22Rv1 (cell line): ENCODE results near the gene ASXL1.

Experiments
- H3K27ac ChIP-seq: fragments of 450-650 bp; 2 replicates; pipeline ENCODE4 v1.5.1; 2017
- ZFX ChIP-seq: fragments of 450-650 bp; IDR thresholded peaks from 2 replicates; pipeline ENCODE4 v1.6.1; 2017; ENCODE audit warnings: antibody characterized with exemption, borderline replicate concordance
- TF ChIP-seq, protein P1 (sequence below): fragments of 450-650 bp; IDR thresholded peaks from 2 replicates; pipeline ENCODE4 v1.5.1; 2017; ENCODE audit warnings: mild to moderate bottlenecking

Gene ASXL1

GRCh38 chr20:32416206-32416605, 58.1 kb downstream of the ASXL1 start:
- H3K27ac ChIP-seq = no peak overlapping the region
- TF ChIP-seq, protein P1, sequence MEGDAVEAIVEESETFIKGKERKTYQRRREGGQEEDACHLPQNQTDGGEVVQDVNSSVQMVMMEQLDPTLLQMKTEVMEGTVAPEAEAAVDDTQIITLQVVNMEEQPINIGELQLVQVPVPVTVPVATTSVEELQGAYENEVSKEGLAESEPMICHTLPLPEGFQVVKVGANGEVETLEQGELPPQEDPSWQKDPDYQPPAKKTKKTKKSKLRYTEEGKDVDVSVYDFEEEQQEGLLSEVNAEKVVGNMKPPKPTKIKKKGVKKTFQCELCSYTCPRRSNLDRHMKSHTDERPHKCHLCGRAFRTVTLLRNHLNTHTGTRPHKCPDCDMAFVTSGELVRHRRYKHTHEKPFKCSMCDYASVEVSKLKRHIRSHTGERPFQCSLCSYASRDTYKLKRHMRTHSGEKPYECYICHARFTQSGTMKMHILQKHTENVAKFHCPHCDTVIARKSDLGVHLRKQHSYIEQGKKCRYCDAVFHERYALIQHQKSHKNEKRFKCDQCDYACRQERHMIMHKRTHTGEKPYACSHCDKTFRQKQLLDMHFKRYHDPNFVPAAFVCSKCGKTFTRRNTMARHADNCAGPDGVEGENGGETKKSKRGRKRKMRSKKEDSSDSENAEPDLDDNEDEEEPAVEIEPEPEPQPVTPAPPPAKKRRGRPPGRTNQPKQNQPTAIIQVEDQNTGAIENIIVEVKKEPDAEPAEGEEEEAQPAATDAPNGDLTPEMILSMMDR = no peak
- TF ChIP-seq ZFX = no peak

DNA sequence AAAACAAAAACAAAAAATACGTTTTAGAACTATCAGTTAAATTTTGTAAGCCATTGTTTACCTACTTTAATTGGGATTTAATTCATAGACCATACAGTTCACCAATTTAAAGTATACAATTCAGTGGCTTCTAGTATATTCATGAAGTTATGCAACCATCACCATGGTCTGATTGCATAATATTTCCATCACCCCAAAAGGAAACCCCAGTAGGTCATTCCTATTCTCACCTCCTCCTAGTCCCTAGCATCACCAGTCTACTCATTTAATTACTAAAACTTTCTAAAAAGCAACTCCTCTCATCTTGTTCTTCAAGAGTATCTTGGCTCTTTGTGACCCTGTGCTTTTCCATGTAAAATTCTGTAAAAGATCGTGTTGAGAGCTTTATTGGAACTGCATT, 60.2 kb downstream of the ASXL1 start:
- no peak overlapping the region for H3K27ac ChIP-seq
- TF ChIP-seq, protein P1 = no peak
- TF ChIP-seq ZFX = no peak

- H3K27ac ChIP-seq = no peak overlapping the region
- TF ChIP-seq, protein P1 = no peak
Measured at GRCh38 chr20:32421290-32421689, 63.2 kb downstream of the ASXL1 start.

DNA sequence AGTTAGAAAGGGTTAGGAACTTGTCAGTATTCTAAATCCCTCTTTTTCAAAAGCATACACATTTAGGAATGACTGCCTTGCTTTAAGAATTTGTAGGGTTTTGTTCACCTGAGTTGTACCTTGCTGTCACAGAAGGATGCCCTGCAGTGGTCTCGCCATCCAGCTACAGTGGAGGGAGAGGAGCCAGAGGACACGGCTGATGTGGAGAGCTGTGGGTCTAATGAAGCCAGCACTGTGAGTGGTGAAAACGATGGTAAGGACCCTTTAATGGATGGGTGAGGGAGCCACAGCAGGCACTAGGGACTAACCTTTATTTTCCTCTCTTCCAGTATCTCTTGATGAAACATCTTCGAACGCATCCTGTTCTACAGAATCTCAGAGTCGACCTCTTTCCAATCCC, 69.9 kb downstream of the ASXL1 start:
- TF ChIP-seq, protein P1 = no peak
- no peak for TF ChIP-seq ZFX
- H3K27ac ChIP-seq = no peak overlapping the region

GRCh38 chr20:32429343-32429742, 71.2 kb downstream of the ASXL1 start:
- TF ChIP-seq ZFX = no peak
- TF ChIP-seq, protein P1 = no peak
- no peak overlapping the region for H3K27ac ChIP-seq

GRCh38 chr20:32429745-32430360, 71.7 kb downstream of the ASXL1 start:
- H3K27ac ChIP-seq = no peak overlapping the region
- TF ChIP-seq, protein P1 = no peak
- TF ChIP-seq ZFX = no peak

DNA sequence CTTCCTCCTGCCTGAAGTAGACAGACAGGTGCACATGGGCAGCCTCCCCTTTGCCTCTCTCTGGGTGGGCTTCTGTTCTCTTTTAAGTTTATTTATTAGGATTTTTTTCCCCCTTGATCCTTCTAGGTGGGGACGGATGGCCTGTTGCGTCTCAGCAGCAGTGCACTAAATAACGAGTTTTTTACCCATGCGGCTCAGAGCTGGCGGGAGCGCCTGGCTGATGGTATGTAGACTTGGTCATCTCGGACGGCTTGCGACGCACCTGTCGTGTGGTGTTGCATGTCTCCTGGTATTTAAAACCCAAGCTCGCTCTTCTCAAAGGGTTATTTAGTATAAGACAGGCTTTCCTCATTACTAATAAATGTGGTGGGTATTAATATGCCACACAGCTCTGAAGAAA, 73.3 kb downstream of the ASXL1 start:
- TF ChIP-seq ZFX = no peak
- TF ChIP-seq, protein P1 = no peak

More for the DNA sequence above, 73.3 kb downstream of the ASXL1 start:
- no peak overlapping the region for H3K27ac ChIP-seq
